DMS79 (cell line): ENCODE results near the gene SLC5A9.
A peak's percentile ranks its signal among the peaks of the same experiment; 100 is the strongest.
"Not testable (repeated sequence)": the region's sequence is repeated elsewhere in the genome, so short reads cannot be mapped to it uniquely, and the experiment has no call there.

Experiments used
- DNase-seq: peaks from one replicate; lab custom pipeline; 2025; lab: John Stamatoyannopoulos, UW

SLC5A9 gene

DNA sequence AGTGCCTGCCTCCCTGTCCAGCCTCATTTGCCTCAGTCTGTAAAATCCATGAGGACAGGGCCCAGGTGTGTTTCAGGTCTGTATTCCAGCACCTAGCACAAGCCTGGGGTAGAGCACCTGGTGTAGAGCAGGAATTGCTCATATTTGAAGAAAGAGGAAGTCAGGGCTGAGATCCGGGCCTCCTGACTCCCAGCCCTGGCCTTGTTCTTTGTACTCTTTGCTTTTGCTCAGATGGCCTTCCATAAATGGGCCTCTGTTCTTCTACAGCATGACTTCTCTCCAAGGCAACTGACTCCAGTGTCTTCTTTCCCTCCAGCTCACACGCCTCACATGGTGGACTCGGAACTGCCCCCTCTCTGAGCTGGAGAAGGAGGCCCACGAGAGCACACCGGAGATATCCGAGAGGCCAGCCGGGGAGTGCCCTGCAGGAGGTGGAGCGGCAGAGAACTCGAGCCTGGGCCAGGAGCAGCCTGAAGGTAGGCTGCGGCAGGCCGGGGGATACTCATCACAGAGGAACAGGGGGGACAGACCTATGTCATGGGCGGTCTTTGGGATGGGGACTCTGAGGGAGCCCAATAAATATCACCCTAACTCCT lies 19.7 kb downstream of the SLC5A9 start:
- no peak for DNase-seq

DNA sequence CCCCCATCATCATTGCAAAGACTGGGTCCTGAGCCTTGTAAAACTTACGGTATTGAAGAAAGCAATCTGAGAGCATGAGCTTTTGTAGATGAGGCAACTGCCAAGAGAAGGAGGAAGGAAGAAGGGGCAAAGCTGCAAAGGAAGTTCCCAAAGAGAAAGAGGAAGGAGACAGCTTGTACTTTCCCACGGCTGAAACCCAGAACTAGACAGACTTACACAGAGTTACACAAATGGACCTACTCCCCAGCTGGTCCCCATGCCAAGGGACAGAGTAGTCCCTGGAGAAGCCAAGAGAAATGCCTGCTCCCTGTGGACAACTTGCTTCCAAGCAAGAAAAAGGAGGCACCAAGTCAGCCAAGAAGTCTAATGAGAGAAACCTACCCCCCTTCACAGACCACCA lies 22.6 kb downstream of the SLC5A9 start:
- no peak for DNase-seq

- peak; percentile 45 for DNase-seq
Measured at GRCh38 chr1:48246727-48247126, 24.2 kb downstream of the SLC5A9 start.

GRCh38 chr1:48248356-48248755 lies 25.8 kb downstream of the SLC5A9 start:
- DNase-seq: no peak

GRCh38 chr1:48249868-48250267 lies 27.4 kb downstream of the SLC5A9 start:
- DNase-seq: no peak

DNA sequence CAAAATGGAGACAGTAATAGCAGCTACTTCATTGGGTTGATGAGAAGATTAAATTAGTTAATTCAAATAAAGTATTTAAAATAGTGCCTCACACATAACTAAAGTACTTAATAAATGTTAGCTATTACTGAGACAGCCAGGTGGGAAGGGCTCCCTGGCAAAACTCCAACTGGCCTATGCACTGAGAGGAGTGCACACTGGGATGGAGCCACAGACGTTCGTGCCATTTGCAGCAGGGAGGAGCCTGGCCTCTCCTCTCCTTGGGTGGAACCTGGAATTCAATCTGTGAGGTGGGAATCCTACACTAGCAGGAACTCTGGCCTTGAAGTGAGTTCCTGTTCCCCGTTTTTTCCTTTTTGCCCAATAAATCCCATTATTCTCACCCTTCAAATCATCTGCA lies 28.1 kb downstream of the SLC5A9 start:
- DNase-seq: peak; percentile 17

DNA sequence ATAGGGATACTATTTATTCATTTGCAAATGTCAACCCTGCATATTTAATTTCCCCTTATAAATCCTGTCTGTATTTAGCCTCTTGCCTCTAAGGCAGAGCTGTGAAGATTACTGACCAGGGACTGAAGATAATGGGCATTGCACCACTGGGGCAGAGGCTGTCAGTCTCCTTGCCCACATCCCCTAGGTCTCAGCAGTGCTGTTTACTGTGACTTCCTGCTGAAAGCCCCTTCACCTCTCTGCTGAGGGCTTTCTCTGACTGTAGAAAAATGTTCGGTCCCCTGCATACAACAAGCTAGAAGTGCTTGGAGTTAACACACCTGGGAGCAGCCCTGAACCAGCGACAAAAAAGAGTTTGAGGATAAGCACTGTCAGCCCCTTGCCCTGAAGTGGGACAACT lies 28.8 kb downstream of the SLC5A9 start:
- no peak for DNase-seq

GRCh38 chr1:48251821-48252220 lies 29.3 kb downstream of the SLC5A9 start:
- no peak for DNase-seq

- no peak for DNase-seq
Measured at GRCh38 chr1:48254254-48254653, 31.7 kb downstream of the SLC5A9 start.

- DNase-seq: no peak
Measured at GRCh38 chr1:48258106-48258505, 35.6 kb downstream of the SLC5A9 start.

DNA sequence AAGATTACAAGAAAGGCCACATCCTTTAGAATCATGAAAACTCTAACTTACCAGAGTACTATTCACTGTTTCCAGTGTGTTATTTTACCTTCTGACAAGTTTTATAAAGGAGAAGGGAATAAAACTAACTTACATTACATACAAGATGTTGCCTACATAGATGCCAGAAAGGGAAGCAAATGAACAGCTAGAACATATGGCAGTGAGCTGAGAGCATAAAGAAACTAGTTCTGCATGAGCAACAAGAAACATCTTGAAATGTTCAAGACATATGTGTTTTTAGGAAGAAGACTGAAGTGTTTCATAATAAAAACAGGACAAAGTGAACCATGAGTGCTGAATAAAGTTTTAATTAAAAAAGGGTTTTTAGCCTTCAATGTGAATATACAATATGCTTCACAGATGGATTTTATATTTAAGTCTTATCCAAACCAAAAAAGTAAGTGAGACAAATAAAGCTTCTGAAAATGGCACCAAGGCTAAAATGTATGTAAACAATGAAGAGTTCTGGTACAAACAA lies 39.4 kb downstream of the SLC5A9 start:
- DNase-seq: no peak

DNA sequence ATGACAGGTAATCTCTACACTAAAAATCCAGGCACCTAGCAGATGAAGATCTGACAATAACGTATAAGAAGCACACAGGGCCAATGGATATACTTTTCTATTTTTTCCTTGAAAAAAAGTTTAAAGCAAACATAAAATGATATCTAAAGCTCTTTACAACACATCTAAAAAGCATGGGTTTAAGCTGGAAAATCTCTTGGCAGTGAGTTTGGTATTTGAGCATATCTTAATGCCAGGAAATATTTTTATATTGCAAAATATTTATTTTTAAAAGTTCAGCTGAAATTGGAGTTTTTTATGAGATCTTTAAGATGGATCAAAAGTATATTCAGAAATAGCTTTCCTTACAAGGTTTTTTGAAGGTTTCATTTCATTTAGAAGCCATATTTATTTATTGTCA lies 40.5 kb downstream of the SLC5A9 start:
- no peak for DNase-seq

DNA sequence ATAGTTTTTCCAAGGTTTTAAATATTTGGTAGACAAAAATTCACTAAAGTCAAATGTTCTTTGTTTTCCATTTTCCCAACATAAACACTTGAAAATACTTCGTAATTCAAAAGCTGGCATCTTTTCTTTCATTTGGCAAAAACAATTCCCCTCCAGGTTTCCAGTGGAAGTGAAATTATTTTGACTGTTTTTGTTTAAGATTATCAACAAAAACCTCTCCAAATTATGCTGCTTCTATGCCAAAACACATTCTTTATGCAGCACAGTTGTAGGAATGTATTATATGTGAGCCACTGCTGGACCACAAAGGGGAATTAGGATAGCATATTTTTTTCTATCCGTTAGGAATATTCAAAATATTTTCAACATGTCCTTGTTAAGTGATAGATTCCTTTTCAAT lies 44.1 kb downstream of the SLC5A9 start:
- no peak for DNase-seq

- DNase-seq: not testable (repeated sequence)
Measured at GRCh38 chr1:48277437-48277836, 54.9 kb downstream of the SLC5A9 start.

GRCh38 chr1:48282329-48282728 lies 59.8 kb downstream of the SLC5A9 start:
- DNase-seq: not testable (repeated sequence)

GRCh38 chr1:48284696-48285420 lies 62.3 kb downstream of the SLC5A9 start:
- peak; percentile 21 for DNase-seq

- no peak for DNase-seq
Measured at GRCh38 chr1:48285525-48285924, 63.0 kb downstream of the SLC5A9 start.

- no peak for DNase-seq
Measured at GRCh38 chr1:48291421-48291820, 68.9 kb downstream of the SLC5A9 start.

DNA sequence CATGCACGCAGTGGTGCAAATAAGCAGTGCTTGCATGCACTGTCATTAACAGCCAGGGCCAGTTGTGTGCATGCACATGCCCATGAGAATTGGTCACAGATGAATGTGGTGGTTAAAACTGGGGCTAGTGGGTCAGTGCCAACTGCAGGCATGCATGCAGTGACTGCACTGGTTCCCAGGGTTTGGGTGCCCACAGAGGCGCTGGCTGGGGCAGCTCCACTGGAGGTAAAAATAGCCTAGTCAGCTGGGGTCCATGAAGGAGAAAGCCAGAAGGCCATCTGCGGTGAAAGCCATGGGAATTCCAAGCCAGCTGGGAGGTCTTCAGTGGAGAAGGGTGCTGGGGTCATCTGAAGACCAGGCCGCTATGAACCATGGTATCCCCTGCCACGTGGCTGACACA lies 70.2 kb downstream of the SLC5A9 start:
- no peak for DNase-seq

- not testable (repeated sequence) for DNase-seq
Measured at GRCh38 chr1:48294094-48294493, 71.6 kb downstream of the SLC5A9 start.

GRCh38 chr1:48294656-48295055 lies 72.1 kb downstream of the SLC5A9 start:
- no peak for DNase-seq
